Activated naive CD4-positive, alpha-beta T cell treated with anti-CD3 and anti-CD28 coated beads for 36 hours (primary cell): ENCODE measurements around the gene ZMIZ1. TPM values are rescaled to one million over a fixed set of nuclear protein-coding genes. Genes with fewer than 3 reads are reported as not detected.

Source experiments
- CTCF ChIA-PET: fragments of 350-600 bp; sonication (Branson Sonifier 250); formaldehyde crosslinking; loops from one replicate; lab custom pipeline; 2021; ENCODE audit warnings: antibody characterized with exemption; lab: Charles Lee
- DNase-seq: peaks from one replicate; pipeline ENCODE4 v3.0.0-alpha.2; 2020
- H3K27ac Mint-ChIP-seq: one replicate; pipeline ENCODE4 v1.8.0; 2021; ENCODE audit warnings: mild to moderate bottlenecking, mixed read lengths
- H3K27me3 Mint-ChIP-seq: one replicate; pipeline ENCODE4 v1.8.0; 2021; ENCODE audit warnings: low read depth, mixed read lengths
- H3K36me3 Mint-ChIP-seq: one replicate; pipeline ENCODE4 v1.8.0; 2021; ENCODE audit warnings: low read depth, mixed read lengths
- H3K4me1 Mint-ChIP-seq: one replicate; pipeline ENCODE4 v1.8.0; 2021; ENCODE audit warnings: low read depth, mixed read lengths
- H3K4me3 Mint-ChIP-seq: one replicate; pipeline ENCODE4 v1.8.0; 2021; ENCODE audit warnings: mild to moderate bottlenecking, moderate library complexity, mixed read lengths
- H3K9me3 Mint-ChIP-seq: one replicate; pipeline ENCODE4 v1.8.0; 2021; ENCODE audit warnings: mixed read lengths
- intact Hi-C: fragments of 100-400 bp; cut with micrococcal nuclease; formaldehyde crosslinking; loops from one replicate; pipeline ENCODE4 v1.15.1; 2023
- total RNA-seq, 2 experiments: library from RNA; stranded (reverse); gene quantifications; one replicate each; pipeline ENCODE4 v1.2.3, GENCODE V29; 2021

Gene ZMIZ1
- total RNA-seq, 2 experiments from 2014 or later = 15.6 to 18.3 TPM

- H3K27ac Mint-ChIP-seq = peak overlapping the region; percentile 57
Observed at GRCh38 chr10:79093658-79094411, 25.1 kb downstream of the ZMIZ1 start.

GRCh38 chr10:79094412-79095175 is 25.8 kb downstream of the ZMIZ1 start:
- CTCF ChIA-PET = interaction anchor here (1.5 kb wide), 1 partner anchor 100 kb away, joined by 5 read pairs; no protein-coding TSS in a partner anchor
- intact Hi-C loops = no loop called here

More at GRCh38 chr10:79093658-79094411, 25.1 kb downstream of the ZMIZ1 start:
- DNase-seq = no peak
- H3K36me3 Mint-ChIP-seq = no peaks in the 10 kb centered on the region
- CTCF ChIA-PET = interaction anchor here (1.5 kb wide), 1 partner anchor 101 kb away, joined by 5 read pairs; no protein-coding TSS in a partner anchor
- intact Hi-C loops = no loop called here
- H3K4me3 Mint-ChIP-seq = no peak overlapping the region
- peaks cover 21% of the 10 kb centered on the region for H3K4me1 Mint-ChIP-seq
- no peaks in the 10 kb centered on the region for H3K27me3 Mint-ChIP-seq
- no peaks in the 10 kb centered on the region for H3K9me3 Mint-ChIP-seq

GRCh38 chr10:79095316-79095715 is 26.6 kb downstream of the ZMIZ1 start:
- DNase-seq = no peak
- Mint-ChIP-seq H3K9me3 (no peaks in the 10 kb centered on the region), H3K4me1 (peaks cover 22% of the 10 kb centered on the region), H3K4me3 (no peak overlapping the region), H3K27ac (no peak overlapping the region), H3K36me3 (no peaks in the 10 kb centered on the region), H3K27me3 (no peaks in the 10 kb centered on the region)
- intact Hi-C loops = no loop called here
- CTCF ChIA-PET = no interaction called here

More at GRCh38 chr10:79094412-79095175, 25.8 kb downstream of the ZMIZ1 start:
- DNase-seq = no peak
- Mint-ChIP-seq H3K4me3 (no peak overlapping the region), H3K27ac (no peak overlapping the region), H3K36me3 (no peaks in the 10 kb centered on the region), H3K27me3 (no peaks in the 10 kb centered on the region), H3K4me1 (peaks cover 21% of the 10 kb centered on the region), H3K9me3 (no peaks in the 10 kb centered on the region)

GRCh38 chr10:79096514-79096913 is 27.7 kb downstream of the ZMIZ1 start:
- Mint-ChIP-seq H3K27ac (no peak overlapping the region), H3K27me3 (no peaks in the 10 kb centered on the region), H3K4me1 (peaks cover 28% of the 10 kb centered on the region), H3K9me3 (no peaks in the 10 kb centered on the region), H3K36me3 (no peaks in the 10 kb centered on the region), H3K4me3 (no peak overlapping the region)
- intact Hi-C loops = no loop called here
- no peak for DNase-seq
- CTCF ChIA-PET = no interaction called here

GRCh38 chr10:79097021-79097872 is 28.5 kb downstream of the ZMIZ1 start:
- CTCF ChIA-PET = interaction anchor here (1.0 to 2.3 kb wide), 2 partner anchors 20 to 98 kb away, joined by 3 to 4 read pairs; no protein-coding TSS in a partner anchor

GRCh38 chr10:79098061-79098460 is 29.3 kb downstream of the ZMIZ1 start:
- intact Hi-C loops = no loop called here
- Mint-ChIP-seq H3K27me3 (no peaks in the 10 kb centered on the region), H3K36me3 (no peaks in the 10 kb centered on the region), H3K9me3 (no peaks in the 10 kb centered on the region), H3K4me1 (peaks cover 36% of the 10 kb centered on the region), H3K27ac (no peak overlapping the region), H3K4me3 (no peak overlapping the region)
- no peak for DNase-seq
- CTCF ChIA-PET = interaction anchor here (1.0 to 2.3 kb wide), 2 partner anchors 21 to 98 kb away, joined by 3 to 4 read pairs; no protein-coding TSS in a partner anchor

More at GRCh38 chr10:79097021-79097872, 28.5 kb downstream of the ZMIZ1 start:
- peaks cover 33% of the 10 kb centered on the region for H3K4me1 Mint-ChIP-seq
- H3K27ac Mint-ChIP-seq = no peak overlapping the region
- H3K9me3 Mint-ChIP-seq = no peaks in the 10 kb centered on the region
- H3K36me3 Mint-ChIP-seq = no peaks in the 10 kb centered on the region
- intact Hi-C loops = no loop called here
- no peaks in the 10 kb centered on the region for H3K27me3 Mint-ChIP-seq
- no peak for DNase-seq
- H3K4me3 Mint-ChIP-seq = no peak overlapping the region

GRCh38 chr10:79098596-79099015 is 29.8 kb downstream of the ZMIZ1 start:
- intact Hi-C loops = no loop called here
- DNase-seq = no peak
- Mint-ChIP-seq H3K4me3 (no peak overlapping the region), H3K4me1 (peaks cover 37% of the 10 kb centered on the region), H3K9me3 (no peaks in the 10 kb centered on the region), H3K36me3 (no peaks in the 10 kb centered on the region), H3K27ac (no peak overlapping the region), H3K27me3 (no peaks in the 10 kb centered on the region)
- CTCF ChIA-PET = interaction anchor here (2.3 kb wide), 1 partner anchor 97 kb away, joined by 4 read pairs; no protein-coding TSS in a partner anchor

GRCh38 chr10:79099898-79100448 is 31.2 kb downstream of the ZMIZ1 start:
- no peak overlapping the region for H3K4me3 Mint-ChIP-seq
- peaks cover 34% of the 10 kb centered on the region for H3K4me1 Mint-ChIP-seq
- no peak overlapping the region for H3K27ac Mint-ChIP-seq
- no peak for DNase-seq
- H3K9me3 Mint-ChIP-seq = no peaks in the 10 kb centered on the region
- no peaks in the 10 kb centered on the region for H3K27me3 Mint-ChIP-seq
- CTCF ChIA-PET = interaction anchor here (2.3 kb wide), 1 partner anchor 96 kb away, joined by 4 read pairs; no protein-coding TSS in a partner anchor
- intact Hi-C loops = no loop called here
- no peaks in the 10 kb centered on the region for H3K36me3 Mint-ChIP-seq

- intact Hi-C loops = no loop called here
- H3K4me3 Mint-ChIP-seq = no peak overlapping the region
- CTCF ChIA-PET = no interaction called here
- H3K36me3 Mint-ChIP-seq = no peaks in the 10 kb centered on the region
- no peak overlapping the region for H3K27ac Mint-ChIP-seq
- DNase-seq = no peak
- no peaks in the 10 kb centered on the region for H3K9me3 Mint-ChIP-seq
- H3K27me3 Mint-ChIP-seq = no peaks in the 10 kb centered on the region
- peaks cover 34% of the 10 kb centered on the region for H3K4me1 Mint-ChIP-seq
Observed at GRCh38 chr10:79100771-79101170, 32.0 kb downstream of the ZMIZ1 start.

- Mint-ChIP-seq H3K27ac (no peak overlapping the region), H3K4me1 (peaks cover 34% of the 10 kb centered on the region)
- CTCF ChIA-PET = interaction anchor here (1.2 kb wide), 1 partner anchor 93 kb away, joined by 3 read pairs; no protein-coding TSS in a partner anchor
Observed at GRCh38 chr10:79101560-79102497, 33.1 kb downstream of the ZMIZ1 start.

GRCh38 chr10:79102498-79102874 is 33.7 kb downstream of the ZMIZ1 start:
- H3K4me1 Mint-ChIP-seq = peaks cover 34% of the 10 kb centered on the region
- no peak overlapping the region for H3K27ac Mint-ChIP-seq
- intact Hi-C loops = no loop called here
- no peak for DNase-seq
- no peaks in the 10 kb centered on the region for H3K27me3 Mint-ChIP-seq
- CTCF ChIA-PET = interaction anchor here (1.2 kb wide), 1 partner anchor 93 kb away, joined by 3 read pairs; no protein-coding TSS in a partner anchor
- H3K4me3 Mint-ChIP-seq = no peak overlapping the region
- no peaks in the 10 kb centered on the region for H3K9me3 Mint-ChIP-seq
- H3K36me3 Mint-ChIP-seq = no peaks in the 10 kb centered on the region

More at GRCh38 chr10:79101560-79102497, 33.1 kb downstream of the ZMIZ1 start:
- Mint-ChIP-seq H3K9me3 (no peaks in the 10 kb centered on the region), H3K27me3 (no peaks in the 10 kb centered on the region), H3K4me3 (no peak overlapping the region), H3K36me3 (no peaks in the 10 kb centered on the region)
- intact Hi-C loops = no loop called here
- no peak for DNase-seq
